ENCODE measurements around the gene CD320.
A peak's percentile ranks its signal among the peaks of the same experiment; 100 is the strongest.
"Not testable (repeated sequence)": the region's sequence is repeated elsewhere in the genome, so short reads cannot be mapped to it uniquely, and the experiment has no call there.

CD320 gene

GRCh38 chr19:8307965-8308866, at the start of gene CD320:
CD320 (minus strand) TSS chr19:8308358; CDS start chr19:8308290, 68 bp downstream.
- DNase-seq (ENCODE audit: extremely low read depth, low read depth), result peak; percentile 59
- peak within 1 kb of the TSS; percentile 68 for H3K4me3 ChIP-seq (replicated peaks; ENCODE audit: low read depth, low read length)
- TF ChIP-seq CTCF (IDR thresholded peaks at IDR 0.05; ENCODE audit: low read depth, low read length, missing control alignments), result no peak

GRCh38 chr19:8357007-8357521, 48.9 kb upstream of the CD320 start:
- H3K4me3 ChIP-seq (replicated peaks; ENCODE audit: low read depth, low read length), result no peak overlapping the region
- no peak for TF ChIP-seq CTCF (IDR thresholded peaks at IDR 0.05; ENCODE audit: low read depth, low read length, missing control alignments)
- DNase-seq (ENCODE audit: extremely low read depth, low read depth), result no peak

- TF ChIP-seq CTCF (IDR thresholded peaks at IDR 0.05; ENCODE audit: low read depth, low read length, missing control alignments), result no peak
- DNase-seq (ENCODE audit: extremely low read depth, low read depth), result peak; percentile 90
- no peak overlapping the region for H3K4me3 ChIP-seq (replicated peaks; ENCODE audit: low read depth, low read length)
Observed at GRCh38 chr19:8355631-8356402, 47.7 kb upstream of the CD320 start.

GRCh38 chr19:8352845-8353244, 44.7 kb upstream of the CD320 start:
- not testable (repeated sequence) for DNase-seq (ENCODE audit: extremely low read depth, low read depth); H3K4me3 ChIP-seq (replicated peaks; ENCODE audit: low read depth, low read length)

- no peak for DNase-seq (ENCODE audit: extremely low read depth, low read depth)
- no peak overlapping the region for H3K4me3 ChIP-seq (replicated peaks; ENCODE audit: low read depth, low read length)
- no peak for TF ChIP-seq CTCF (IDR thresholded peaks at IDR 0.05; ENCODE audit: low read depth, low read length, missing control alignments)
Observed at GRCh38 chr19:8352134-8352827, 44.1 kb upstream of the CD320 start.

GRCh38 chr19:8349629-8350372, 41.6 kb upstream of the CD320 start:
- DNase-seq (ENCODE audit: extremely low read depth, low read depth), result not testable (repeated sequence)

GRCh38 chr19:8343483-8343844, 35.3 kb upstream of the CD320 start:
- TF ChIP-seq CTCF (IDR thresholded peaks at IDR 0.05; ENCODE audit: low read depth, low read length, missing control alignments), result no peak
- DNase-seq (ENCODE audit: extremely low read depth, low read depth), result no peak
- no peak overlapping the region for H3K4me3 ChIP-seq (replicated peaks; ENCODE audit: low read depth, low read length)

More at GRCh38 chr19:8349629-8350372, 41.6 kb upstream of the CD320 start:
- H3K4me3 ChIP-seq (replicated peaks; ENCODE audit: low read depth, low read length), result not testable (repeated sequence)
